Measurements from ENCODE around the gene FBXL13.

GRCh38 chr7:102896585-102896984 is 178.0 kb downstream of the FBXL13 start:
- no peak for TF ChIP-seq CTCF (IDR thresholded peaks at IDR 0.05)
- no peak for TF ChIP-seq POLR2A (IDR thresholded peaks at IDR 0.05)
